SHP77 treated with DMSO at 0.1 percent for 48 hours (cell line): ENCODE results near the gene GMNN.

Experiments
- DNase-seq: peaks from one replicate; lab custom pipeline; 2025; lab: John Stamatoyannopoulos, UW

The GMNN gene

GRCh38 chr6:24807584-24807983 lies 32.8 kb downstream of the GMNN start:
- no peak for DNase-seq

GRCh38 chr6:24809728-24810127 lies 35.0 kb downstream of the GMNN start:
- no peak for DNase-seq

- DNase-seq, result no peak
Observed at GRCh38 chr6:24818346-24818745, 43.6 kb downstream of the GMNN start.

GRCh38 chr6:24821860-24822444 lies 47.2 kb downstream of the GMNN start:
- no peak for DNase-seq

GRCh38 chr6:24822696-24823095 lies 48.0 kb downstream of the GMNN start:
- no peak for DNase-seq

- no peak for DNase-seq
Observed at GRCh38 chr6:24823185-24823584, 48.4 kb downstream of the GMNN start.

- no peak for DNase-seq
Observed at GRCh38 chr6:24824142-24824938, 49.6 kb downstream of the GMNN start.

- no peak for DNase-seq
Observed at GRCh38 chr6:24825130-24825630, 50.4 kb downstream of the GMNN start.

- DNase-seq, result no peak
Observed at GRCh38 chr6:24827162-24827561, 52.4 kb downstream of the GMNN start.

GRCh38 chr6:24827970-24828369 lies 53.2 kb downstream of the GMNN start:
- DNase-seq, result no peak

- no peak for DNase-seq
Observed at GRCh38 chr6:24829657-24830056, 54.9 kb downstream of the GMNN start.

- no peak for DNase-seq
Observed at GRCh38 chr6:24831771-24832716, 57.3 kb downstream of the GMNN start.

- DNase-seq, result no peak
Observed at GRCh38 chr6:24832794-24833193, 58.1 kb downstream of the GMNN start.

GRCh38 chr6:24833711-24834386 lies 59.1 kb downstream of the GMNN start:
- no peak for DNase-seq
